ENCODE data around the gene CHKB.
"Not testable (repeated sequence)": the region's sequence is repeated elsewhere in the genome, so short reads cannot be mapped to it uniquely, and the experiment has no call there.

DNA sequence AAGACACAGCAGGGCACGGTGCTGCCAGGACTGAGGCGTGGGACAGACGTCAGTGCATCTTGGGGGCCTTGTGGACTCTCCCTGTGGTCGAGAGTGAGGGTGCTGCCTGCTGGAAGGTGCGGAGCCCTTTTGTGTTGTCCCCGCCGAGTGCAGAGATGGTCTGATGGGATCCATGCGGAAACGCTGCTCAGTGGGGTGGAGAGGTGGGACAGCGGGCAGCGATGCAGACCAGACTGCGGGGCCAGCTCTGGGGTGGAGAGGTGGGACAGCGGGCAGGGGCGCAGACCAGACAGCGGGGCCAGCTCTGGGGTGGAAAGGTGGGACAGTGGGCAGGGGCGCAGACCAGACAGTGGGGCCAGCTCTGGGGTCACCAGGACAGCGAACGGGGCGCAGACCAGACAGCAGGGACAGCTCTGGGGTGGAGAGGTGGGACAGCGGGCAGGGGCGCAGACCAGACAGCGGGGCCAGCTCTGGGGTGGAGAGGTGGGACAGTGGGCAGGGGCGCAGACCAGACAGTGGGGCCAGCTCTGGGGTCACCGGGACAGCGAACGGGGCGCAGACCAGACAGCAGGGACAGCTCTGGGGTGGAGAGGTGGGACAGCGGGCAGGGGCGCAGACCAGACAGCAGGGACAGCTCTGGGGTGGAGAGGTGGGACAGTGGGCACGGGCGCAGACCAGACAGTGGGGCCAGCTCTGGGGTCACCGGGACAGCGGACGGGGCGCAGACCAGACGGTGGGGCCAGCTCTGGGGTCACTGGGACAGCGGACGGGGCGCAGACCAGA lies 25.6 kb upstream of the CHKB start:
- TF ChIP-seq EP300 (IDR thresholded peaks at IDR 0.05; ENCODE audit: low read depth); CTCF (IDR thresholded peaks at IDR 0.05): not testable (repeated sequence)

Measured in transverse colon (tissue), 3 donors.